ENCODE measurements around the gene M1AP.

Gene M1AP

DNA sequence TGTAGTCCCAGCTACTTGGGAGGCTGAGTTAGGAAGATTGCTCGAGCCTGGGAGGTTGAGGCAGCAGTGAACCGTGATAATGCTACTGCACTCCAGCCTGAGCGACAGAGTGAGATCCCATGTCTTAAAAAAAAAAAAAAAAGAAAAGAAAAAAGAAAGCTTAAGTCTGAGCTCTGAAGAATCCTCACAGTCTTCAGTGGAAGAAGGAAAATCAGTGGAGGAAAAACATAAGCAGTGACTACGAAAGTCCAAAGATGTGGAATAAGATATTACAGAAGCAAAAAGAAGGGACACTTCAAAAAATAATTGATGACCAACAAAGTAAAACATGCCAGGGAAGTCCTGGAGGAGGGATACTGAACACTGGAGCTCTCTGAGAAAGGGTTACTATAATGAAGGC, 137.9 kb downstream of the M1AP start:
- H3K79me2 ChIP-seq (ENCODE audit: low read length): peaks cover 13% of the 10 kb centered on the region
- H2AFZ ChIP-seq (ENCODE audit: low read length): no peak overlapping the region
- H4K20me1 ChIP-seq (ENCODE audit: insufficient read depth, low read length): no peaks in the 10 kb centered on the region
- TF ChIP-seq EZH2 (optimal IDR thresholded peaks at IDR 0.05; ENCODE audit: low read depth, low read length) (no peak), EZH2phosphoT487 (IDR thresholded peaks at IDR 0.05; ENCODE audit: low read length) (no peak)
- TF ChIP-seq, protein P1, sequence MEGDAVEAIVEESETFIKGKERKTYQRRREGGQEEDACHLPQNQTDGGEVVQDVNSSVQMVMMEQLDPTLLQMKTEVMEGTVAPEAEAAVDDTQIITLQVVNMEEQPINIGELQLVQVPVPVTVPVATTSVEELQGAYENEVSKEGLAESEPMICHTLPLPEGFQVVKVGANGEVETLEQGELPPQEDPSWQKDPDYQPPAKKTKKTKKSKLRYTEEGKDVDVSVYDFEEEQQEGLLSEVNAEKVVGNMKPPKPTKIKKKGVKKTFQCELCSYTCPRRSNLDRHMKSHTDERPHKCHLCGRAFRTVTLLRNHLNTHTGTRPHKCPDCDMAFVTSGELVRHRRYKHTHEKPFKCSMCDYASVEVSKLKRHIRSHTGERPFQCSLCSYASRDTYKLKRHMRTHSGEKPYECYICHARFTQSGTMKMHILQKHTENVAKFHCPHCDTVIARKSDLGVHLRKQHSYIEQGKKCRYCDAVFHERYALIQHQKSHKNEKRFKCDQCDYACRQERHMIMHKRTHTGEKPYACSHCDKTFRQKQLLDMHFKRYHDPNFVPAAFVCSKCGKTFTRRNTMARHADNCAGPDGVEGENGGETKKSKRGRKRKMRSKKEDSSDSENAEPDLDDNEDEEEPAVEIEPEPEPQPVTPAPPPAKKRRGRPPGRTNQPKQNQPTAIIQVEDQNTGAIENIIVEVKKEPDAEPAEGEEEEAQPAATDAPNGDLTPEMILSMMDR (IDR thresholded peaks at IDR 0.05; ENCODE audit: low read length): no peak
- H3K27me3 ChIP-seq (replicated peaks; ENCODE audit: insufficient read depth, low read length): peaks cover 48% of the 10 kb centered on the region
- H3K4me2 ChIP-seq (ENCODE audit: low read depth, low read length): no peak overlapping the region
- H3K4me1 ChIP-seq (ENCODE audit: low read length): peaks cover 12% of the 10 kb centered on the region
- H3K27ac ChIP-seq (ENCODE audit: low read length): no peak overlapping the region
- no peaks in the 10 kb centered on the region for H3K9me2 ChIP-seq (replicated peaks; ENCODE audit: insufficient read depth, low read length)
- no peaks in the 10 kb centered on the region for H3F3A ChIP-seq (ENCODE audit: insufficient read depth, low read length)
- no peaks in the 10 kb centered on the region for H3K9me3 ChIP-seq (replicated peaks; ENCODE audit: insufficient read depth, low read length)
- no peaks in the 10 kb centered on the region for H3K36me3 ChIP-seq (replicated peaks; ENCODE audit: insufficient read depth, low read length)
- DNase-seq: no peak
- H3K4me3 ChIP-seq (ENCODE audit: low read length): no peak overlapping the region
- H3K9ac ChIP-seq (ENCODE audit: low read length): no peak overlapping the region

DNA sequence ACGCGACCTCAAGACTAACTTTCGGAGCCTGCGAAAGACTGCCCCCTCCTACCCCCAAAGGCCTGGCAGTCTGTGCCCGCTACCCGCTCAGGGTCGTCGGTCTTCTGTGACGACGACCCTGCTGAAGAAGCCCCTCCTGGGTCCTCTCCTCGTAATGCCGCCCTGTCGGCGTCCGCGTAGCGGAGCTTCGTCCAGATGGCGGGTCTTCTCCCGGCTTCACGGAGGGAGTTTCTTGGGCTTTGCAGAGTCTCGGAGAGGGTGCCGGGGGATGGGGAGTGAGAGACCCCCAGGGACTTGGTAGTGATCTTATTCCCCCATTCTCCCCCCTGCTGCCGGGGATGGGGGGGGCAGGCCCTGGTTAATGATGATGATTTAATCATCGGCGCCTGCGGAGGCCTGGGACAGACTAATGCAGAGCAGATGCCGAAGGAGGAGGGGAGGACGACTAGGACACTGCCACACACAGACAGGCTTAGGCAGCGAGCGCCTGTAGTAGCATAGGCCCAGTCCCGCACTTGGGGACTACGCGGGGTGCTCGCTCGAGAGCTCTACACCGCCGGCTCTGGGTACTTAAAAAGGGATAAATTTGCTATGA, 140.1 kb downstream of the M1AP start:
- peak overlapping the region; percentile 98 for H2AFZ ChIP-seq (ENCODE audit: low read length)
- no peaks in the 10 kb centered on the region for H3K9me3 ChIP-seq (replicated peaks; ENCODE audit: insufficient read depth, low read length)
- no peaks in the 10 kb centered on the region for H3K36me3 ChIP-seq (replicated peaks; ENCODE audit: insufficient read depth, low read length)
- peaks cover 25% of the 10 kb centered on the region for H3K27me3 ChIP-seq (replicated peaks; ENCODE audit: insufficient read depth, low read length)
- TF ChIP-seq EZH2phosphoT487 (IDR thresholded peaks at IDR 0.05; ENCODE audit: low read length) (no peak), EZH2 (optimal IDR thresholded peaks at IDR 0.05; ENCODE audit: low read depth, low read length) (no peak)
- TF ChIP-seq, protein P1 (IDR thresholded peaks at IDR 0.05; ENCODE audit: low read length): no peak
- H3F3A ChIP-seq (ENCODE audit: insufficient read depth, low read length): 0 out of 2 replicates have a peak, but pooled peaks cover 11% of the 10 kb centered on the region
- peaks cover 14% of the 10 kb centered on the region for H3K4me1 ChIP-seq (ENCODE audit: low read length)
- peak overlapping the region; percentile 89 for H3K4me3 ChIP-seq (ENCODE audit: low read length)
- peaks cover 13% of the 10 kb centered on the region for H3K79me2 ChIP-seq (ENCODE audit: low read length)
- H3K9me2 ChIP-seq (replicated peaks; ENCODE audit: insufficient read depth, low read length): no peaks in the 10 kb centered on the region
- peak; percentile 20 for DNase-seq
- H3K27ac ChIP-seq (ENCODE audit: low read length): no peak overlapping the region
- peak overlapping the region; percentile 96; the same call in 1 of the 2 replicates for H3K9ac ChIP-seq (ENCODE audit: low read length)
- H4K20me1 ChIP-seq (ENCODE audit: insufficient read depth, low read length): no peaks in the 10 kb centered on the region
- H3K4me2 ChIP-seq (ENCODE audit: low read depth, low read length): peak overlapping the region; percentile 97

Data from MM.1S (cell line).